ENCODE measurements around the gene PTPRU.
"Not testable (repeated sequence)": the region's sequence is repeated elsewhere in the genome, so short reads cannot be mapped to it uniquely, and the experiment has no call there.

PTPRU gene

DNA sequence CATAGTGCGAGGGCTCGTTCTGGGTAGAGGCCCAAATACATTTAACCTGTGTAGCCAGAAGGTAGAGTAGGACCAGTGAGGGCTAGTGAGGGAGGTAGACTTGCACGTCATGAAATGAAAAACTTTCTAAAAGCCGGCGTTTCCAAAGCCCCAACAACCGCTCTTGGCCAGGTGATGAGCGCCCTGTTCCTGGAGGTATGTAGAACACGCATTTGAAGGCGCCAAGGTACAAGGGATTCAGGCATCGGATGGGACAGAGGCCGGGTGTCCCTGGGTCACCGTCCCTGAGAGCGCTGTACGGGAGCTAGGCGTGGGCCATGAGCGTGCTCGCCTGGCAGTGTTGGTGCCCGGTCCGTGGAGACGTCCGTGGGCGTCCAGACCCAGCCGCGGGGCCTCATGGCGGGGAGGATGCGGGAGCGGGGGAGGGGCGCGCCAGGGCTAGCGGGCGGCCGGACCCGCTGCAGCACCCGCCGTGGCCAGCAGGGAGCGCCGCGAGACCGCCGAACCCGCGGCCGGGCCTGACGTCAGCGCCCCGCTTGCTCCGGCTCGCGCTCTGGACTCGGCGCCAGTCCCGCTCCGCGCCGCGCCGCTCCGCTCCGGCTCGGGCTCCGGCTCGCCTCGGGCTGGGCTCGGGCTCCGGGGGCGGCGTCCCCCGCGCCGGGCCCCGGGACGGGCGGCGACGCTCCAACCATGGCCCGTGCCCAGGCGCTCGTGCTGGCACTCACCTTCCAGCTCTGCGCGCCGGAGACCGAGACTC, at the start of gene PTPRU:
TSS of gene PTPRU (plus strand) at position 568 of the 757 bp plus-strand sequence. CDS start at position 691, 123 bp downstream.
- peak; percentile 91 for DNase-seq

DNA sequence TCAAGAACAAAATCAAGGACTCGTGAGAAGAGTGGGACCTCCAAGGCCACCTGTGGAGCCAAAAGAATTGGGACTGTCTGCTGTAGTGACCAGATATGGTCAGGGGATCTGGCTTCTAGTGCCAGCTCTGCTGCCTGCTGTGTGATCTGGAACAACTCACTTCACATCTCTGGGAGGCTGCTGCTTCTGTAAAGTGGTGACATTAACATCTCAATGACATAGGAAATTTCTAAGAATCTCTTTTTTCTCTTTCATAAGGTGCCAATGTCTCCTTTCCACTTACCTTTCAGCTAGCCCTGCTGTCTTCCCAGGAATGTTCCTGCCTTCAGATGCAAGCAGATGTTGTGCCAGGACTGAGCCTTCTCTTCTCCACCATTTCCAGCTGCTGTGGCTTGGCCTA, 49.6 kb upstream of the PTPRU start:
- DNase-seq: no peak

DNA sequence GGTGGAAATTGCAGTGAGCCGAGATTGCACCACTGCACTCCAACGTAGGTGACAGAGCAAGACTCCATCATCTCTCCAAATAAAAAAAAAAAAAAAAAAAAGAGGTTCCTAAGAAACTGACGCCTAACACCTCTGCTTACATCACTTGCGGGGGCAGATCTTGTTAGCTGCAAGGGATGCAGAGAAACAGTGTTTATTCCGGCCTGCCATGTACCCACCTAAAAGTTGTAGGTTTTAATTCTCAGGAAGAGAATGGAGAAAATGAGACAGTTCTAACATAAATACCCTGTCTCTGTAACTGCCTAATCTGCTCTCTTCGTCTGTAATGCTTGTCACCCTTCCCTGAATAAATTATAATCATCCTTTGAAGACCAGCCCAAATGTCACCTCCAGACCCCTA, 45.6 kb upstream of the PTPRU start:
- DNase-seq: no peak

DNA sequence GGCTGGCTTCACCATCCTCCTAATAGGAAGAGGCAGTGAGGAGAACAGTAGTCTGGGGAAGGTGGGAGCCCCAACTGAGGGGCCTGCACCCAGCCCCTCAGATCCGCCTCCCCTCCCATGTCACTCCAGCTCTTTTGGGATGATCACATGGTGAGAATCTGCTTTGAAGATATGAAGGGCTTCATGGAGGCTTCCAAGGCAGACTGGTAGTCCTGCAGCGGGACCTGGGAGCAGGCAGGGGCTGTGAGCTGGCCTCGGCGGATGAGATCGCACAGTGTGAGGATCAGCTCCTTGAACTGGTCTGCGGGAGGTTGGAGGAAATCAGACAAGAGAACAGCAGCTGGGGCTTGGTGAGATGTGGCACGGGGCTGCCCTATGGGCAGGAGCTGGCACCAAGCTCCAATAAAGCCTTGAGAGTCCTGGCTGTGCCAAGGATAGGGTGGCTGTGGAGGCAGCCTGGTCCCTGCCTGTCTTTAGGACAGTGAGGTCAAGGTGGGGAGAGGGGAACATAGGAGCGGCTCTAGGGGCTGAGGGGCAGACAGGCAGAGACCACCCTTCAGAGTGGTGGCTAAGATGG, 42.4 kb upstream of the PTPRU start:
- DNase-seq: no peak

DNA sequence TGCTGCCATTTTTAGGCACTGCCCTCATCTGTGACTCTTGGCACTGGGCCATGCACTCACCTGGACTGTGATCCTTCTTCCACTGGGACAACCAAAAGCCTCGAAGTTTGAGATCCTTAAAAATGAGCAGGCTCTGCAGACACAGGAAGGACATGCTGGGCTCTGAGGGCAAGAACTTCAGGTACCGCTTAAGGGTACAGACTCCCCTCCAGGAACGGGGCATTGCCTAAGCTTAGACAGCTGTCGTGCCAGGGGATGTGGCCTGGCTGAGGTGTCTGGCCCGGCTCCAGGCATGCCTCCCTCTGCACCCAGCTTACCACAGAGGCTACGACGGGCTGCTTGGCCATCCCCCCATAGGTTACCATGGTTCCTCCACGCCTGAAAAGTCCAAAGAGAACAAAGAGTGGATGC, 40.4 kb upstream of the PTPRU start:
- DNase-seq: no peak

DNA sequence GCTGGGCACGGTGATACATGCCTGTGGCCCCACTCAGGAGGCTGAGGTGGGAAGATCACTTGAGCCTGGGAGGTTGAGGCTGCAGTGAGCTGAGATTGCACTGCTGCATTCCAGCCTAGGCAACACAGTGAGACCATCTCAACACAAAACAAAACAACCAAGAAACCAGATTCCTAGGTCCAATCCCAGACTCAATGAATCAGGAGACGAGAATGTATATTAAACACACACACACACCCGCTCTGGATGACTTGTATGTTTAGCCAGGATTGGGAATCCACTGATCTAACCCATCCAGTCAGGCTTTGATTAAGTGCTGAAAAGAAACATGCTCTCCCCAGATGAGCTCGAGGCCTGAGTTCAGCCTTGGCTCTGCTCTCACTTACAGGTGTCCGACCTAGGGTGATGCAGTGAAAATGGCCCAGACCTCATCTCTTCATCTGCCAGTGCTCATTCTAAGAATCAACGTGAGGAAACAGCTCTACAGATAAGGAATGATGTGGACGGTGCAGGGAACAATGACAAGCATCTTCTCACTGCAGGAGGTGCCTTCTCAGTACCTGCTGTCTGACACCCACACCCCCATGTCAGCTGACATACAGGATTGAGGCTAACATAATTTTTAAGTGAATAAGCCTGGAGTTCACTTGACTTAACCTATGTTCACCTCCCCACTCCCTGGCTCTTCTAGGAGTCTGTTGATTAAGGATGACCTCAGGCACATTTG, 39.3 kb upstream of the PTPRU start:
- DNase-seq: no peak

DNA sequence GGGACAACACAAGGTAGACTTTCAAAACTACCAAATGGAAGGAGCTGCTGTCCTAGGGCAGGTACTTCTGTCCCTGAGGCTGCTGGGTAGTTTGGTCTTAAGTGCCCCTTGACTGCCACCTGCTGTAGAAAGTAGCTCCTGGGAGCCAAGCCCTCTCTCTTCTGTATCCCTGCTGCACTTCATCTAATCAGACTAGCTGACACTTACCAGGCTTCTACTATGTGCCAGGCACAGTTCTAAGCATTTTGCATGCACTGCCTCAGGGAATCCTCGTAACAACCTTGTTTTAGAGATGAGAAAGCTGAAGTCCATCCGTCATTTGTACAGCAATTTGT, 38.8 kb upstream of the PTPRU start:
- DNase-seq: no peak

DNA sequence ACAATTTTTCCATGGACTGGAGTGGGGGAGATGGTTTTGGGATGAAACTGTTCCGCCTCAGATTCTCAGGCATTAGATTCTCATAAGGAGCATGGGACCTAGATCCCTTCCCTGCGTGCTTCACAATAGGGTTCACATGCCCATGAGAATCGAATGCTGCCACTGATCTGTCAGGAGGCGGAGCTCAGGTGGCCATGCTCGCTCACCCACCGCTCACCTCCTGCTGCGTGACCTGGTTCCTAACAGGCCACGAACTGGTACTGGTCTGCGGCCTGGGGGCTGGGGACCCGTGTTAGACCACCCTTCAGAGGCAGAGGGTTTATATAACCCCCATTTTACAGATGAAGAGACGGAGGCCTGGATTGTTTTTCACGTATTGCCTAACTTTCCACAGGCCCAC, 38.3 kb upstream of the PTPRU start:
- DNase-seq: no peak

DNA sequence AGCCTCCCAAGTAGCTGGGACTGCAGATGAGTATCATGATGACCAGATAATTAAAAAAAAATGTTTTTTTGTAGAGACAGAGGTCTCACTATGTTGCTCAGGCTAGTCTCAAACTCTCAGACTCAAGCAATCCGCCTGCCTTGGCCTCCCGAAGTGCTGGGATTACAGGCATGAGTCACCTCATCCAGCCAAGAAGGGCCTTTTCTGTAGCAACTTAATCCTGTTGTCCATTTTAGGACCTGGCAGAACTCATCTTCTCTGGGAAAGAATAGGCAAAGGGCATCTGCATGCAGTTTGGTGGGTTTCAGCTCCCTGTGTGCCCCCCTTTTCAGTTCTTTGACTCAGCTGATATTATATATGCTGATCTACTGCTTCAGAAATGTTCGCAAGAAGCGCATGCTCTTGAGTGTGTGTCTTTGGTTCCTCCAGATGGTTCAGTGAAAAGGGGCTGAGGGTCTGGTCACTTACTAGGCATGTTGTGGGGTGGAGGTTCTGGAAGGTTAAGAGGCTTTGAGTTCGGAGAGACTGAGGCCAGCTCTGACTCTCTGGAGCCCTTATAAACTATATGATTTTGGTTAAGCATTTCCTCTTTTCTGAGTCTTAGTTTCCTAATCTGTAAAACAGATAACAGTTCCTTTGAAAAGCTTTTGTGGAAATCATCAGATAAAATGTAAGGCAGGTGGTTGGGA, 35.3 kb upstream of the PTPRU start:
- no peak for DNase-seq

DNA sequence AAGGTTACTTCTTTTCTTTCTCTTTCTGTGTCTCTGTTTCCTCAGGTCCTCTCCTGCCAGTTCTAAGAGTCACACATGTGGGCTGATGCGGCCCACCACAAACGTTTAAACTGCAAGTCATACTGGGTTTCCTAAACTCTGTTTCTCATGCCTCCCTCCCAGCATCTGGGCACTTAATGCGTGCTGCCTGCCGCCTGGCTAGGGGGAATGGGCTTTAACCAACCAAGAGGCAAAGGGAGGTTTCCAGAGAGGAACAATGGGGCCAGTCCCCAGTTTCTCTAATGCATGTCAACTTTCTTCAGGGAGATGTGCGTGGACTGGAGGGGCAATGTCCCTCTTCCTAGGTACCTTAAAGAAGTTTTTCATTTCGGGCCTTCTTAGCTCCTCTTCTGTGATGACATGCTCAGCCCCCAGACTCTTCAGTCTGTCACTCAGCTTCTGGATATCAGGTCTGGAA, 34.7 kb upstream of the PTPRU start:
- no peak for DNase-seq

DNA sequence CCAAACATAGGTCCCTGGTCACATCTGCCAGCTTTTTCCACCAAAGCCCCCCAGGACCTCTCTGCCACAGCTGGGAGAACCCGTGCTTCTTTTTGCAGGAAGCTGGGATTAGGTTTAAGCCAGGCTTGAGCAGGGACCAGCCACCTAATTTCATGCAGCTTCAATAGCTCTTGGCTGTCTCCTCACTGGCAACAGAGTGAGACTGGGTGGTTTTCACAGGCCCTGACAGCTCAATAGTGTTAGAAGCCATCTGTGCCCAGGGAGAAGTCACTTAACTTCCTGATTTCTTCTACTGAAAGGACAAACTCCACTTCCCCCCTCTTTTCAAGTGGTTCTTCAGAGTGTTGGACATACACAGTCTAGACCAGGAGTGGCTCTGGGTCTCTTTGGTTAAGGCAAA, 34.3 kb upstream of the PTPRU start:
- DNase-seq: no peak

DNA sequence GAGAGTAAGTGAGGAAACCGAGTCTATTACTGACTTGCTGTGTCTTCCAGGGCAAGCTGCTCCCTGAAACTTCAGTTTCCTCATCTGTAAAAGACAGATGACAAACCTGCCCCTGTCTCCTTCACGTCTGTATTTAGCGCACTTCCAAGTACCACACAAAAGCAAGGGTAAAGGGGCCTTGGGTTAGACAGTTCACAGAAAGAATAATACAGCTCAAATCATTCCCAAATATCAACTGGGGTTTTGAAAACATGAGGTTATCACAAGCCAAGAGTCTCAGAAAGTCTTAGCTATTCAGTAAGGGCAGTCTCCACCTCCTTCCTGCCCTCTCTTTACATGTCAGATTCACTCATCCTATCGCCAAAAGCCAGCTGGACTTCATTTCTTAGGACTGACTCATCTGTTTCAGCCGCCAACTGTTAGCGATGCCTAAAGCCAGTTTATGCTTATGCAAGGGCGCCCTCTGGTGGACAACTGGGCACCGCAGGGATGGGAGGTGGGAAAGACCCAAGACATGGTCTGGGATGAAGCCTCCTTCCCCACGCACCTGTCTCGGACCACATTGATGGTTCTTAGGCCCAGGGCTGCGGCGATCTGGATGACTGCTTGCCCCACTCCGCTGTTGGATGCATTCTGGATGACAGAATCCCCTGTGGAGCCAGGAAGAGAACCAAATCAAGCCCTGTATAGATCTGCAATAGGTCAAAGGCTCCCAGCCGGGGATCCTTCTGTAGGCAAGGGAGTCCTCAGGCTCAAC, 33.6 kb upstream of the PTPRU start:
- peak; percentile 95 for DNase-seq

DNA sequence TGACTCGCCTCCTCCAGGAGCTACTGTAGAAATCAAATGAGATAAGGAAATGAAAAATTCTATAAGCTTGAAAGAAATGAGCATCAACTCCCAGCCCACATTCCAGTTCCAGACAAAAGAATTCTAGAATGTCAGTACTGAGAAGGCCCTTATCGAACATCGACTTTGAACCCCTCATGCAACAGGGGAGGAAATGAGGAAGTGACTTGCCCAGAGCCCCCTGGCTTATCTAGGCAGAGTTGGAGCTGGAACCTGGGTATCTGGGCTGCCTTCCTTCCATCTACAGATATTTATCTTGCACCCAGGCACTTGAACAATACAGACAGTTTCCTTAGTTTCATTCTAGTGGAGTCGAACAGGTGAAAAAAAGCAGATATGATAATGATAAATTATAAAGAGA, 27.9 kb upstream of the PTPRU start:
- DNase-seq: no peak

DNA sequence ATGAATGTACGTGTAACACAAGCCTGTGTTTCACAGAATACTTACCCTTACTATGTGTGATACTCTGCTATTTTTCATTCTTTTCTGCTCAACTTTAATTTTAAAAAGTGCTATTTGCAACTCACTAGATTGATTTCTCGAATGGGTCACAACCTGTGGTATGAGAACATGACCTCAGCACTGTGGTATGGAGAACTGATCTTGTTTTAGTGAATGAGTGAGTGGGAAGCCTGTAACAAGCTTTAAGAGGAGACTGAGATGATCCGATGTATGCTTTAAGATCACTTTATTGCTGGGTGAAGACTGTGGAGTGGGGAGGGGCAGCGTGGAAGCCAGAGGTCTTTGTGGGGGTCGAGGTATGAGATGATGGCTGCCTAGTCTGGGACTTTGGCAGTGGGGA, 27.1 kb upstream of the PTPRU start:
- no peak for DNase-seq

DNA sequence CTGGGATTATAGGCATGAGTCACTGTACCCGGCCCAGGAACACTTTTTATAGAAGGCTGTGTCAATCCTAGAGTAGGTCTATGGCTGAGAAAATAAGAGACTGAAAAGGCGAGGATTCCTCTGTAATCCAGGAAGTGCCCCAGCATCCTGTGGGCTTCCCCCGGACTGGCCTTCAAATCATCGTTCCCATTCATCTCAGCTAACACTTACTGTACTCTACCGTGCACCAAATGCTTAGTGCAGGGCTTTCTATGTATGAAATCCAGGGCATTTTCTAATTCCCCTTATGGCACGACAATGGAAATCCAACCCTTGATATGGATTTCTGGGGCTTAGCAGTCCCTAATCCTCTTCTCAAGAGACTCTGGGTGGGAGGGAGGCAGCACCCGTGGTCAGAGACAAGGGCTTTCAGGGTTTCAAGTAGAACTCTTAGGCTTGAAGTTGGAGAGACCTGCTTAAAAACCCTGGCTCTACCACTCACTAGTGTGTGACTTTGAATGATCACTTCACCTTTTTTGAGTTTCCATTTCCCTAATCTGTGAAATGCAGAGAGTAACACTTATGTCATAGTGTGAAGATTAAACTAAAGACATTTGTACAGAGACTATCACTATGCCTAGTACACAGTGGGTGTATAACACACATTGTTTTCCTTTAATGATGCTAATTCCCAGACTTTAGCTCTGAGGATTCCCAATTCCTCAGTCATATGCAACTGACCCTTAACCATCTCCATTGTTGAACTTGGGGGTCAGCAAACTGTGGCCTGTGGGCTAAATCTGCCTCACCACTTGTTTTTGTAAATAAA, 25.8 kb upstream of the PTPRU start:
- DNase-seq: no peak

DNA sequence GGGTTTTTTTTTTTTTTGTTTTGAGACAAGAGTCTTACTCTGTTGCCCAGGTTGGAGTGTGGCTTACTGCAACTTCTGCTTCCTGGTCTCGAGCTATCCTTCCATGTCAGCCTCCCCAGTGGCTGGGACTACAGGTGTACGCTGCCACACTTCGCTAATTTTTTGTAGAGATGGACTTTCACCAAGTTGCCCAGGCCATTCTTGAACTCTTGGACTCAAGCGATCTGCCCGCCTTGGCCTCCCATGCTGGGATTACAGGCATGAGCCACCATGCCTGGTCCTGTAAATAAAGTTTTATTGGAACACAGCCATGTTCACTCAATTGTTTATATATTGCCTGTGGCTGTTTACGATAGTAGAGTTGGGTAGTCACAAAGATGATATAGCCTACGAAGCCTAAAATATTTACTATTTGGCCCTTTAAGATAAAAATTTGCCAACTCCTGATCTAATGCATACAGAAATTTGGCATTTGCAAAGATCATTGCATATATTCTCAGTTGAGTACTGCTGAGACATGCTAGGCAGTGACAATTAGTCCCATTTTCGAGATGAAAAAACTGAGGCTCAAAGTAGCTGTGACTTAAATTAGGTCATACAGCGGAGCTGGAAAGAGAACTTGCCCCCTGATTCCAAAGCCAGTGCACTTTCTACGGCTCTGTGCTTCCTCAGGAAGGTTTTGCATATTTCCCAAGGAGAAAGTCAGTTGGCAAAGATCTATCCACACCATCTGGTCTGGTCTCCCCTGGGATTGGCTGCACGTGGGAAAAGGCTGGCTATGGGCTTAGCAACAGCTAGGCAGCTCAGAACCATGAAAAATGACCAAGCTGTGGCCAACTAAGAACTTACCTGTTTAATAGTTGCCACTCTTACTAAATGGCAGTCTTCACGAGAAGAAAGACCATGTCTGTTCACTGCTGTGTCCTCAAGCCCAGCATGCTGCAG, 25.0 kb upstream of the PTPRU start:
- no peak for DNase-seq

DNA sequence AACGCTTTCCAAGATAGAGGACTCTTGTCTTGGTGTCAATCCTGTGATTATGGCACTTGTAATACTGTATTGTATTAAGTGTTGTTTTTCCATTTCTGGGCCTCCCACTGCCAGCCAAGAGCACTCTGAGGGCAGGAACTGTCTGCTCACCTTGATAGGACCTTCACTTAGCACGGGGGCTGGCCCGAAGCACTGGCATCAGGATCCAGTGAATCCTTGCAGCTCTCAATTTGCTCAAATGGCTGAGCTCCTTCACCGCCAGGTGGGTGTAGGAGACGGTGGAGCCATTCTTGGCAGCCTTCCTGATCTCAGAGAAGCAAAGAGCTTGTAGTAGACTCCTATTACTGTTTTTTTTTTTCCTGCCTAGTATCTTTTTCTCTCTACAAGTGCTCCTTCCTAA, 23.3 kb upstream of the PTPRU start:
- DNase-seq: no peak

DNA sequence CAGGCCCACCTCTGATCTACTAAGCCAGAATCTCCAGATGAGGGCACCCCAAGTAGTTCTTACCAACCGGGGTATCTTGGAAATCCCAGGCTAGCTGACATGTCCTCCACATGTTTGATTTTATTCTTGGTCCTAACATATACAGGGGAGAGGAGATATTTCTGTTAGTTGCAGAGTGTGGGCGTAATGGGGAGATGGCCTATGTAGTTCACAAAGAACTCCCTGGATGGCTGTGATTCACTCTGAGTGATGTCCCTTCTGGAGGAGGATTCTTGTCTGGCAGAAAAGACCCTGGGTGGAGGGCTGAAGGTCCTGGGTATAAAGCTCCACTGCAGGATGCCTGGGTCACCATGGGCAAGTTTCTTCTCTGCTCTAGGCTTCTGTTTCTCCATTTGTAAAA, 18.7 kb upstream of the PTPRU start:
- DNase-seq: no peak

DNA sequence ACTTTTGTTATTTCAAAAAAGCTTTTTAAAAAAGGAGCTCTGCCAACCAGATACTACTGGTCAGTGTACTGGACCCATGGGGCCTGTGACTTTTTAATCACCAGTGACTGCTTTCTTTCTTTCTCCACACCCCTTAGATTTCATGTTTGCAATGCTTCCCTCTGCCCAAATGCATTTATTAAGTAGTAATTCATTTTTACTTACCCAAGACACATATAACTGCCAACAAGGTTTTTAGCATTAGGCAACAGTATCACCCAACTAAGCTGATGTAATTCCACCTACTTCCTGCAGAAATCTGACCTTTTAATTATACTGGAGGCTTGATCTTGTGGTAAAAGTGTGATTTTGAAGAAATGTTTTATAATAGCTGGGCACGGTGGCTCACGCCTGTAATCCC, 18.1 kb upstream of the PTPRU start:
- no peak for DNase-seq

DNA sequence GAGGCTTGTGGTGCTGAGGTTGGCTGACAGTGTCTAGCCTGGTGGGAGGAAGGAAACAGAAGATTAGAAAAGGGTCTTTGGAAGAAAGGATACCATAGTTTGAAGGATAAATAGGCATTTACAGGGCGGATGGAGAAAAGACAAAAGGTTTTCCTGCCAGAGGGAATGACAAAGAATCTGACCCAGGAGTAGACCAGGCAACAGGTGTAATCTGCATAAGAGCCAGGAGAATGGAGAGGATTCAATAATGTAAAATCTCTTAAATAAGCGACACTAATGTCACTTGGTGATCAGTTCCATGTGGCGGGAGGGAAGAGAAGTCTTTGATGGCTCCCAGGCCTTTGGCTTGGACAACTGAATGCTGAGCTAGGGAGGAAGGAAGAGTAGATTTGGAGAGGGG, 15.0 kb upstream of the PTPRU start:
- no peak for DNase-seq

DNA sequence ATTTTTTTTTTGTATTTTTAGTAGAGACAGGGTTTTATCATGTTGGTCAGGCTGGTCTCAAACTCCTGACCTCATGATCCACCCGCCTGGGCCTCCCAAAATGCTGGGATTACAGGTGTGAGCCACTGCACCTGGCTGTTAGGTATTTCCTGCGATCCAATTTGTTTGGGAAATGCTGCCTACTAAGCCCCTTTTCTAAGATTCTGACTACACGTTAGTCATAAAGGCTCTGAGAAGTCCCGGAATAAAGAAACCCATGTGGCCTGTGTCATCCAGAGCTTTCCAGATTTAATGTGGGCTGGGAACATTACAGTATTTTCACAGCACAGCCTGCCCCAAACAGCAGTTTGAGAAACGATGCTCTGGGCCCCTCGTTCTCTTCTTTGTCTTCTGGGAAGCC, 14.1 kb upstream of the PTPRU start:
- DNase-seq: not testable (repeated sequence)

All from right forelimb (tissue), 1 donor.